ENCODE measurements around the gene BEGAIN. TPM values are rescaled to one million over a fixed set of nuclear protein-coding genes. Genes with fewer than 3 reads are reported as not detected.

The BEGAIN gene
- total and polyA plus RNA-seq, 2 of the 8 experiments (the other 6 are each of a cell fraction or from before 2014, with no cell fraction given), result 2.9 to 3.0 TPM

GRCh38 chr14:100568164-100568997, 18.8 kb downstream of the BEGAIN start:
- no peak overlapping the region for H3K9ac ChIP-seq (replicated peaks in 1 of 4; ENCODE audit: extremely low read depth in 1 of 4, low read depth in 3 of 4, low read length in 3 of 4)

More at GRCh38 chr14:100568164-100568997, 18.8 kb downstream of the BEGAIN start:
- no peak overlapping the region for H2AK5ac ChIP-seq (ENCODE audit: low read depth, low read length)
- H3K27me3 ChIP-seq (replicated peaks in 1 of 4; ENCODE audit: control insufficient read depth in 3 of 4, extremely low read depth in 1 of 4, insufficient read depth in 3 of 4, low read length in 3 of 4), result peaks cover 23 to 47% (median 41%) of the 10 kb centered on the region in 4 experiments
- H2BK120ac ChIP-seq (replicated peaks; ENCODE audit: low read depth, low read length), result no peak overlapping the region
- H3K4me2 ChIP-seq (ENCODE audit: insufficient read depth in 1 of 2, low read depth in 2 of 2, low read length in 2 of 2), result peak overlapping the region; percentile 71 to 91
- H3K4ac ChIP-seq (replicated peaks; ENCODE audit: insufficient read length, low read depth, low read length), result no peak overlapping the region
- no peaks in the 10 kb centered on the region for H3K9me3 ChIP-seq (ENCODE audit: insufficient read depth in 2 of 2, low read depth in 1 of 2, low read length in 1 of 2)
- 1% methylated on average over 42 of the region's 100 CpGs; no CpG with 5 or more reads in 1 of the 2 experiments for WGBS, 2 experiments (ENCODE audit: extremely low coverage in 1 of 2, insufficient coverage in 1 of 2, insufficient read length in 1 of 2, insufficient replicate concordance in 2 of 2, low coverage in 1 of 2, low lambda C conversion rate in 2 of 2, missing lambda C conversion rate in 1 of 2)
- H3K56ac ChIP-seq (replicated peaks; ENCODE audit: insufficient read length, low read depth, low read length), result no peak overlapping the region
- POLR2A ChIA-PET (ENCODE audit: partially characterized antibody), result interaction anchor here (1.5 kb wide), 1 partner anchor 30 kb away, joined by 4 read pairs; no protein-coding TSS in a partner anchor
- no peak overlapping the region for H4K91ac ChIP-seq (replicated peaks; ENCODE audit: insufficient read length, low read length)
- peak overlapping the region; percentile 40; the same call in 1 of the 2 replicates for H2AFZ ChIP-seq (ENCODE audit: low read length)
- no peak overlapping the region for H3K27ac ChIP-seq (ENCODE audit: low read depth, low read length)
- no peaks in the 10 kb centered on the region for H3K79me1 ChIP-seq (ENCODE audit: low read depth, low read length)
- no peak overlapping the region for H4K5ac ChIP-seq (ENCODE audit: insufficient read length, low read depth, low read length)
- CTCF ChIA-PET (ENCODE audit: partially characterized antibody), result interaction anchor here (0.6 to 3.8 kb wide), 4 partner anchors 21 to 113 kb away, joined by 3 to 25 read pairs (median 4); no protein-coding TSS in a partner anchor
- no peaks in the 10 kb centered on the region for H3K79me2 ChIP-seq (ENCODE audit: control insufficient read depth in 1 of 2, insufficient read depth in 2 of 2, low read length in 2 of 2)
- no peaks in the 10 kb centered on the region for H4K20me1 ChIP-seq (replicated peaks in 1 of 2; ENCODE audit: control insufficient read depth in 1 of 2, insufficient read depth in 2 of 2, low read length in 2 of 2)
- H3K23me2 ChIP-seq (ENCODE audit: low read depth, low read length), result peaks cover 7% of the 10 kb centered on the region; the same call in 1 of the 2 replicates
- no peak overlapping the region; the same call in 1 of the 2 replicates for H3K18ac ChIP-seq (ENCODE audit: extremely low read depth, low read length)
- no peaks in the 10 kb centered on the region; a peak in 1 of 8 replicates for H3K36me3 ChIP-seq (ENCODE audit: control insufficient read depth in 2 of 4, insufficient read depth in 4 of 4, low read length in 3 of 4)
- H2BK20ac ChIP-seq (ENCODE audit: low read length), result no peak overlapping the region
- H3K4me3 ChIP-seq (ENCODE audit: extremely low read depth in 1 of 4, insufficient read depth in 2 of 4, low read depth in 3 of 4, low read length in 4 of 4), result peak overlapping the region; percentile 38 to 73 (median 47)
- peak in 1 of 2 experiments; percentile 68 for DNase-seq (ENCODE audit: low read depth in 1 of 2, low spot score in 2 of 2)
- H3K23ac ChIP-seq (ENCODE audit: insufficient read length), result no peak overlapping the region
- H3K4me1 ChIP-seq (replicated peaks in 1 of 4; ENCODE audit: control insufficient read depth in 3 of 4, insufficient read depth in 4 of 4, low read length in 3 of 4), result peaks cover 0 to 28% (median 22%) of the 10 kb centered on the region in 4 experiments; a peak in 6 of 7 replicates
- H2BK12ac ChIP-seq (ENCODE audit: low read depth, low read length), result no peak overlapping the region
- FAIRE-seq, result no peak
- H2BK5ac ChIP-seq (ENCODE audit: low read depth, low read length), result no peak overlapping the region
- TF ChIP-seq EZH2 (IDR thresholded peaks at IDR 0.05; ENCODE audit: low read depth, low read length, severe bottlenecking) (peak; percentile 83), PHF8 (conservative IDR thresholded peaks at IDR 0.05; ENCODE audit: low read depth, low read length) (0 out of 2 replicates have a peak, but pooled peaks have one; percentile 20), RBBP5 (IDR thresholded peaks at IDR 0.05; ENCODE audit: borderline replicate concordance, low read depth, low read length) (peak; percentile 40; the same call in 1 of the 2 replicates), ASH2L (IDR thresholded peaks at IDR 0.05; ENCODE audit: low read length) (peak; percentile 31), SUZ12 (IDR thresholded peaks at IDR 0.05; ENCODE audit: low read length) (peak; percentile 73), JUN (IDR thresholded peaks at IDR 0.05; ENCODE audit: low read depth, low read length) (no peak), CEBPB (IDR thresholded peaks at IDR 0.05; ENCODE audit: low read depth, low read length) (no peak)
- H4K8ac ChIP-seq (ENCODE audit: extremely low read depth, insufficient read depth, low read length), result peak overlapping the region; percentile 18; the same call in 1 of the 2 replicates
- H2BK15ac ChIP-seq (ENCODE audit: low read length), result no peak overlapping the region
- no peak overlapping the region for H3K14ac ChIP-seq (ENCODE audit: insufficient read length)

All from H1 (cell line).